Caco-2 (cell line): ENCODE measurements around the gene HLA-DQB1. TPM values are rescaled to one million over a fixed set of nuclear protein-coding genes. Genes with fewer than 3 reads are reported as not detected.
"Not testable (repeated sequence)": the region's sequence is repeated elsewhere in the genome, so short reads cannot be mapped to it uniquely, and the experiment has no call there.

Experiments used
- BruUV-seq: library from RNA; stranded (reverse); fragments of 400-500 nt; replicated peaks from 2 replicates; lab custom pipeline; 2021; lab: Mats Ljungman, UMichigan
- CTCF ChIA-PET: fragments of 300-600 bp; sonication (Branson Sonifier 250); formaldehyde crosslinking; loops from one replicate; lab custom pipeline; 2022; ENCODE audit warnings: antibody characterized with exemption; lab: Charles Lee
- POLR2A ChIA-PET: fragments of 300-600 bp; sonication (Branson Sonifier 250); formaldehyde crosslinking; loops from one replicate; lab custom pipeline; 2022; ENCODE audit warnings: antibody characterized with exemption; lab: Charles Lee
- DNase-seq, 2 experiments: peaks; one replicate each; pipeline versions ENCODE4 v3.0.0 to v3.0.0-alpha.2; 2020 to 2022
- H3K27me3 ChIP-seq: replicated peaks from 2 replicates; pipeline ENCODE4 v1.6.0; 2011; ENCODE audit warnings: low read length; ENCODE audit not compliant: control insufficient read depth, insufficient read depth
- H3K36me3 ChIP-seq: 2 replicates; pipeline ENCODE4 v1.5.1; 2011; ENCODE audit warnings: low read length; ENCODE audit not compliant: control insufficient read depth, insufficient read depth
- H3K4me1 ChIP-seq: fragments of 250-450 bp; sonication (Bioruptor Pico); 2 replicates; pipeline ENCODE4 v1.5.1; 2020; ENCODE audit warnings: mild to moderate bottlenecking
- H3K4me3 ChIP-seq: 2 replicates; pipeline ENCODE4 v1.5.1; 2011; ENCODE audit warnings: low read depth, mild to moderate bottlenecking, control low read depth, low read length
- H3K9me3 ChIP-seq: fragments of 250-450 bp; sonication (Bioruptor Pico); 2 replicates; pipeline ENCODE4 v1.5.1; 2020; ENCODE audit warnings: mild to moderate bottlenecking, moderate library complexity
- H3K27ac Mint-ChIP-seq: one replicate; pipeline ENCODE4 v1.8.0; 2022; ENCODE audit warnings: mixed read lengths; ENCODE audit not compliant: unreplicated experiment
- H3K27me3 Mint-ChIP-seq: one replicate; pipeline ENCODE4 v1.8.0; 2022; ENCODE audit warnings: mixed read lengths; ENCODE audit not compliant: insufficient read depth, unreplicated experiment
- H3K36me3 Mint-ChIP-seq: one replicate; pipeline ENCODE4 v1.8.0; 2022; ENCODE audit warnings: mild to moderate bottlenecking, mixed read lengths; ENCODE audit not compliant: insufficient read depth, unreplicated experiment
- H3K4me1 Mint-ChIP-seq: one replicate; pipeline ENCODE4 v1.8.0; 2022; ENCODE audit warnings: low read depth, mixed read lengths; ENCODE audit not compliant: unreplicated experiment
- H3K4me3 Mint-ChIP-seq: one replicate; pipeline ENCODE4 v1.8.0; 2022; ENCODE audit warnings: mild to moderate bottlenecking, moderate library complexity, mixed read lengths; ENCODE audit not compliant: unreplicated experiment
- H3K9me3 Mint-ChIP-seq: one replicate; pipeline ENCODE4 v1.8.0; 2022; ENCODE audit warnings: mixed read lengths; ENCODE audit not compliant: unreplicated experiment
- intact Hi-C: fragments of 100-400 bp; cut with micrococcal nuclease; formaldehyde crosslinking; loops from one replicate; pipeline ENCODE4 v1.10.0; 2022; ENCODE audit not compliant: unreplicated experiment
- total RNA-seq: library from RNA; stranded (reverse); gene quantifications from 2 replicates; pipeline ENCODE4 v1.2.3, GENCODE V29; 2022
- TF ChIP-seq, protein P1 (sequence below), 2 experiments: fragments of 200-600 bp in 1 of 2; IDR thresholded peaks; 1 replicate in 1 of 2; 2 replicates in 1 of 2; pipeline versions ENCODE4 v1.5.1 to v1.8.0; 2011 to 2022; ENCODE audit warnings: antibody characterized with exemption in 1 of 2, control low read depth in 1 of 2, inconsistent platforms in 1 of 2, low read depth in 1 of 2, low read length in 1 of 2, mild to moderate bottlenecking in 1 of 2, moderate library complexity in 1 of 2; ENCODE audit not compliant: insufficient read depth in 1 of 2, severe bottlenecking in 1 of 2, unreplicated experiment in 1 of 2

Gene HLA-DQB1
- total RNA-seq, 1 experiment from 2014 or later, result not detected

DNA sequence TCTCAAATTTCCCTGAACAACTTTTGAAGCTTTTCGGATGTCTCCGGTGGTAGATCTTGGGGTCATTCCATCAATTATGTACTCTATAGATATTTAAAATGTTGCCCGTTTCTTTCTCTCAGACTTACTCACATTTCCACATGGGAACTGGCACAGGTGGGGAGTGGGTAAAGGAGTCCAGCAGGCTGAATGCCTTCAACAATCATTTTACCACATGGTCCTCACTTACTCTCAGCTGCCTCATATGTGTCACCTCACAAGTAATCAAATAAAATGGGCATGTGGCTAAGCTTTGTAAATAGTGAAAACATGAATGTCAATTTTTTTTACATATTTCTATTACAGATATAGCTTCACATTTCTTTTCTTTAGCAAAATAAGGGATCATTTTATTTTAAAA is 28.6 kb downstream of the HLA-DQB1 start:
- CTCF ChIA-PET, result no interaction called here
- no peaks in the 10 kb centered on the region for H3K4me1 Mint-ChIP-seq
- intact Hi-C loops, result loop anchor here (2.0 kb wide), 1 partner anchor 105 kb away; no protein-coding TSS in a partner anchor
- TF ChIP-seq, protein P1, sequence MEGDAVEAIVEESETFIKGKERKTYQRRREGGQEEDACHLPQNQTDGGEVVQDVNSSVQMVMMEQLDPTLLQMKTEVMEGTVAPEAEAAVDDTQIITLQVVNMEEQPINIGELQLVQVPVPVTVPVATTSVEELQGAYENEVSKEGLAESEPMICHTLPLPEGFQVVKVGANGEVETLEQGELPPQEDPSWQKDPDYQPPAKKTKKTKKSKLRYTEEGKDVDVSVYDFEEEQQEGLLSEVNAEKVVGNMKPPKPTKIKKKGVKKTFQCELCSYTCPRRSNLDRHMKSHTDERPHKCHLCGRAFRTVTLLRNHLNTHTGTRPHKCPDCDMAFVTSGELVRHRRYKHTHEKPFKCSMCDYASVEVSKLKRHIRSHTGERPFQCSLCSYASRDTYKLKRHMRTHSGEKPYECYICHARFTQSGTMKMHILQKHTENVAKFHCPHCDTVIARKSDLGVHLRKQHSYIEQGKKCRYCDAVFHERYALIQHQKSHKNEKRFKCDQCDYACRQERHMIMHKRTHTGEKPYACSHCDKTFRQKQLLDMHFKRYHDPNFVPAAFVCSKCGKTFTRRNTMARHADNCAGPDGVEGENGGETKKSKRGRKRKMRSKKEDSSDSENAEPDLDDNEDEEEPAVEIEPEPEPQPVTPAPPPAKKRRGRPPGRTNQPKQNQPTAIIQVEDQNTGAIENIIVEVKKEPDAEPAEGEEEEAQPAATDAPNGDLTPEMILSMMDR (IDR thresholded peaks at IDR 0.05; ENCODE audit: insufficient read depth in 1 of 2, low read depth in 1 of 2, low read length in 1 of 2, severe bottlenecking in 1 of 2, unreplicated experiment in 1 of 2), result no peak
- POLR2A ChIA-PET, result no interaction called here
- Histone ChIP-seq H3K27me3 (no peaks in the 10 kb centered on the region), H3K4me1 (no peaks in the 10 kb centered on the region), H3K4me3 (no peak overlapping the region), H3K36me3 (no peaks in the 10 kb centered on the region), H3K9me3 (no peaks in the 10 kb centered on the region)
- H3K36me3 Mint-ChIP-seq, result no peaks in the 10 kb centered on the region
- no TSS peak for BruUV-seq
- no peak overlapping the region for H3K4me3 Mint-ChIP-seq
- peaks cover 7% of the 10 kb centered on the region for H3K27me3 Mint-ChIP-seq
- H3K9me3 Mint-ChIP-seq, result no peaks in the 10 kb centered on the region
- no peak for DNase-seq
- no peak overlapping the region for H3K27ac Mint-ChIP-seq

GRCh38 chr6:32637219-32637880 is 29.1 kb downstream of the HLA-DQB1 start, which contains the start of gene HLA-DQA1:
HLA-DQA1 (plus strand) TSS chr6:32637406; CDS start chr6:32637459, 53 bp downstream.
- Mint-ChIP-seq H3K27me3 (peaks cover 6% of the 10 kb centered on the region), H3K27ac (no peak within 1 kb of the TSS), H3K4me3 (no peak within 1 kb of the TSS), H3K4me1 (no peaks in the 10 kb centered on the region), H3K9me3 (no peaks in the 10 kb centered on the region), H3K36me3 (no peaks in the 10 kb centered on the region)
- H3K27me3 ChIP-seq, result no peaks in the 10 kb centered on the region
- no peaks in the 10 kb centered on the region for H3K9me3 ChIP-seq
- POLR2A ChIA-PET, result no interaction called here
- intact Hi-C loops, result no loop called here
- no peak for DNase-seq
- CTCF ChIA-PET, result no interaction called here
- no TSS peak for BruUV-seq
- TF ChIP-seq, protein P1 (IDR thresholded peaks at IDR 0.05; ENCODE audit: insufficient read depth in 1 of 2, low read depth in 1 of 2, low read length in 1 of 2, severe bottlenecking in 1 of 2, unreplicated experiment in 1 of 2), result no peak
- H3K36me3 ChIP-seq, result no peaks in the 10 kb centered on the region
- no peaks in the 10 kb centered on the region for H3K4me1 ChIP-seq
- no peak within 1 kb of the TSS for H3K4me3 ChIP-seq

- H3K4me3 Mint-ChIP-seq, result no peak overlapping the region
- H3K27me3 Mint-ChIP-seq, result peaks cover 3% of the 10 kb centered on the region
- CTCF ChIA-PET, result no interaction called here
- no peaks in the 10 kb centered on the region for H3K36me3 ChIP-seq
- H3K4me1 ChIP-seq, result no peaks in the 10 kb centered on the region
- no peaks in the 10 kb centered on the region for H3K9me3 ChIP-seq
- no peaks in the 10 kb centered on the region for H3K27me3 ChIP-seq
- no peak overlapping the region for H3K27ac Mint-ChIP-seq
- intact Hi-C loops, result no loop called here
- TF ChIP-seq, protein P1 (IDR thresholded peaks at IDR 0.05; ENCODE audit: insufficient read depth in 1 of 2, low read depth in 1 of 2, low read length in 1 of 2, severe bottlenecking in 1 of 2, unreplicated experiment in 1 of 2), result no peak
- H3K36me3 Mint-ChIP-seq, result no peaks in the 10 kb centered on the region
- no peak overlapping the region for H3K4me3 ChIP-seq
- DNase-seq, result no peak
- POLR2A ChIA-PET, result no interaction called here
- no peaks in the 10 kb centered on the region for H3K9me3 Mint-ChIP-seq
- BruUV-seq, result no TSS peak
- H3K4me1 Mint-ChIP-seq, result no peaks in the 10 kb centered on the region
Observed at GRCh38 chr6:32635526-32636123, 30.8 kb downstream of the HLA-DQB1 start.

- H3K27me3 Mint-ChIP-seq, H3K4me3 Mint-ChIP-seq, H3K4me3 ChIP-seq, DNase-seq, H3K9me3 Mint-ChIP-seq, BruUV-seq, H3K27me3 ChIP-seq, intact Hi-C loops, H3K27ac Mint-ChIP-seq, H3K4me1 ChIP-seq, POLR2A ChIA-PET, H3K4me1 Mint-ChIP-seq, H3K36me3 Mint-ChIP-seq, H3K36me3 ChIP-seq, CTCF ChIA-PET, H3K9me3 ChIP-seq: not testable (repeated sequence)
Observed at GRCh38 chr6:32629793-32630192, 36.7 kb downstream of the HLA-DQB1 start.
